Forelimb muscle (tissue), 1 donor: ENCODE results near the gene KSR2. TPM values are rescaled to one million over a fixed set of nuclear protein-coding genes. Genes with fewer than 3 reads are reported as not detected.

Experiments
- DNase-seq: peaks from one replicate; pipeline ENCODE4 v3.0.0-alpha.2; 2013; ENCODE audit warnings: low read depth
- polyA plus RNA-seq: library from polyadenylated mRNA; unstranded; fragments of 120-200 nt; gene quantifications from one replicate; pipeline ENCODE4 v1.2.1, GENCODE V29; 2013; ENCODE audit not compliant: insufficient read length

KSR2 gene
- polyA plus RNA-seq, 1 donor, result not detected

DNA sequence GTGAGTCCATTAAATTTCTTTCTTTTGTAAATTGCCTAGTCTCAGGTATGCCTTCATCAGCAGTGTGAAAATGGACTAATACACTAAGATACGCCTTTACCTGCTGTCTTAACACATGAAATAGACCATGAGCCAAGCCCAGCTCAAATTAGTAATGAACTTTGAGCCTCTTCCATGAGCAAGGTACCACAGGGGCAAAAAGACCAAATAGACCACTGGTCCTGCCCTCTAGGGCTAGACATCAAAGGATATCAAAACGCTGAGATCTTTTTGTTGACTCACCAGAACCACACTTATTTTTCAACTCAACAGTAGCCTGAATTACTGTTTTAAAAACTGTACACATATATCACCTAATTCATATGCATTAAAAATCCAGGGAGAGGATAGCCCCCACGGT, 469.9 kb downstream of the KSR2 start:
- no peak for DNase-seq

DNA sequence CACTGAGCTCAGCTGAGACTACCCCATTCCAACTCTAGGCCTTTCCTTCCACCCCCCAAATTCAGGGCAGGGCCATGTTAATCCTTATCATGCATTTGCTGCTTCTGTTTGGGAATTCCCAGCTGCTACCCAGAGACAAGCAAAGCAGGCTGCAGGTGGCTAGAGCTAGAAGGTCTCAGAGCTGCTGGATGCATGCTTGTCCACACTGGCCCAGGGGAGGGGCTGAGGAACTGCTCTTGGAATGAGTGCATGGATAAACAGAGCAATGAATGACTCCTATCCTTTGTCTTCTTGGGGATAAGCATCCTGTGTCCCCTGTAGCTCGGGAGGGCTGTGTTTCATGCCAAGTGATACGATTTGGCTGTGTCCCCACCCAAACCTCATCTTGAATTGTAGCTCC, 470.5 kb downstream of the KSR2 start:
- DNase-seq, result no peak

DNA sequence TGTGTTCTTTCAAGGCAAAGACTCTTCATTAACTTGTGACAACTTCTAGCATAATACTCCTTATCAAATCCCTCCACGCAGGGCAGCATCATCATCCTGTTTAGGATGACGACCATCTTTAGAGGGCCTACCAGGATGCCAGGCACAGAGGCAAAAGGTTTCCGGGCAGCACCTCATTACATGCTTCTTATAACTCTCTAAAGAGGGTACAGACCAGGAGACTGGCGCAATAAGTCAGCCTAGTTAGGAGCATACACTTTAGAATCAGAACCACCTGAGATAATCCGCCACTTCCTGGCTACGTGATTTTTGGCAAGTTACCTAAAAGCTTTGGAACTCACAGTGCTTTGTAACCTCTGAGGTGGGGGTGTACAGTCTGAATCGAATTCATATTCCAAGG, 471.4 kb downstream of the KSR2 start:
- DNase-seq, result no peak

DNA sequence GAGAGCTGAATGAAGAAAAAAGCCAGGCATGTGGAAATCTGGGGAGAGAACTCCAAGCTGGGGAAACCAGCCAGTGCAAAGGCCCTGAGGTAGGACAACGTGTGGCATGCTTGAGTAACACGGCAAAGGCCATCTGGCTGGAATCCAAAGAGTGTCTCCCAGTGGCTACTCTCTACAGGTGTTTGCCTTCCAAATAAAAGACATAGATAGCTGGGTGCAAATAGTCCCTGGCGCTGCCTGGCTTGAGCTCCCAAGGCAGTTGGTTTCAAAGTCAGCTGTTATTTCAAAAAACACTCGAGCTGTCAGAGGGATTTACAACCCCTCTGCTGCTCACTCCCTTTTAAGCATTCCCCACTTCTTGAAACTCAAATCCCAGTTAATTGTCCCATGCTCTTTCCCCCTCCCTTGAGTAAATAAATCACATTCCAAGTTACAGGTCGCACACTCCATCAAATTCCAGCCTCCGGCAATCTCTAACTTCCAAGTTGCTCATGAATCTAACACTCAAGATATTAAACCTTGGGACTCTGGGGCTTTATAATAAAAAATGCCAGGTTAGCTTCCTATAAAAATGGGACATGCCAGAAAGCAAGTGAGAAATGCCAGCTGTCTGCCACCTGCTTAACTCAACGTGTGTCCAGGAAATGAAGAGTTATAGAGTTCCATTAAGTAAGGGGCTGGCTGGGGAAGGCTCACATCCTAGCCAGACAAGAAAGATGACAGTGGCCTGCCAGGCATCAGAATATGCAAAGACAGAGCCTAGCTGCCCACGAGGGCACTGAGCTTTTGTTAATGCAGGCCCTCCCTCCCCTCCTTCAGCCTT, 473.7 kb downstream of the KSR2 start:
- no peak for DNase-seq

DNA sequence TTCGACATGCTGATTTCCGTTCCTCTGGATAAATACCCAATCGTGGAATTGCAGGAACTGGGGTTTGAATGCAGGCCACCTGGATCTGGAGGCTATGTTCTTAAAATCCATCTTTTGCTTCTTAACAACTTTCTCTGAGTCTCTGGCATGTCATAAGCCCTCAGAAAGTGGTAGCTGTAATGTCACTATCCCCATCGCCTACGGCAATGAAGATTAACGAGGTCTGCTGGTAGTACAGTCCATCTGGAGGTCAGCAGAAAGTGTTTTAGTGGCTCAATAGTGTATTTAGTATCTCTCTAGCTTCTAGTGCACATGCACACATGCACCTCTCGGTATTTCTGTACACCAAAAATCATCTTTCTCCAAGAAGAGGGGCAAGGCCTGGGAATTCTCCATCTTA, 477.1 kb downstream of the KSR2 start:
- no peak for DNase-seq

DNA sequence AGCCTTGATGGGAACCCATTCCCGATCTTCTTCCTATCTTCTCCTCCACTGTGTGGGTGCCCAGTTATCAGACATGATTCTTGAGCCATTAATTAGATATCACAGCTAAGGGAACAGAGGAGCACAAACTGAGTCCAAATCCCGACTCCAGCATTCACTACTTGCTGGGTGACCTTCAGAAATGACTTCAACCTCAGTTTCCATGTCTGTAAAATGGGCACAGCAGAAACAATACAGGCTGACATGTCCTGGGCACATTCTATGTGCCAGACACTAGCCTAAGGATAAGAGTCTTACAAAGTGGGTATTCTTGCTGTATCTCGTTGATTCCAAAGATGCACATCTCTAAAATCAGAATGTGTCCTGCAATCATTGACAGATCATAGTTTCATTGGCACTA, 478.7 kb downstream of the KSR2 start:
- no peak for DNase-seq

DNA sequence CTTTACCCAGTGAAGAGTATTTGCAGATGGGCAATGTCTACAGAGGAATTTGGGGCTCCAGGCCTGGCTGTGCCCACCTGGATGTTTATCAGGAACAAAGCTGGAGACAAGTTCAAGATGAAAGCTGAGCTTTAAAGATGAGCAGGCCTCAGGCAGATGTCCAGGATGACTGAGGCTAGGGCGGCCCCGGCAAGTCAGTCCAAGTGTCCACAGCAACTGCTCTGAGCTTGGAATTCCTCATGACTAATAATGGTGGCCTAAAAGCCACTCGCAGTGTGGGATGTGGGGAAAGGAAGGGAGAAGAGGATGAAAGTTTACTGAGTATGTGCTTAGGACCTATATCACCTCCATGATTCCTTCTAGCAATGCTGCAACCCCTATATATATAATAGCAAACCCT, 479.1 kb downstream of the KSR2 start:
- DNase-seq, result no peak

DNA sequence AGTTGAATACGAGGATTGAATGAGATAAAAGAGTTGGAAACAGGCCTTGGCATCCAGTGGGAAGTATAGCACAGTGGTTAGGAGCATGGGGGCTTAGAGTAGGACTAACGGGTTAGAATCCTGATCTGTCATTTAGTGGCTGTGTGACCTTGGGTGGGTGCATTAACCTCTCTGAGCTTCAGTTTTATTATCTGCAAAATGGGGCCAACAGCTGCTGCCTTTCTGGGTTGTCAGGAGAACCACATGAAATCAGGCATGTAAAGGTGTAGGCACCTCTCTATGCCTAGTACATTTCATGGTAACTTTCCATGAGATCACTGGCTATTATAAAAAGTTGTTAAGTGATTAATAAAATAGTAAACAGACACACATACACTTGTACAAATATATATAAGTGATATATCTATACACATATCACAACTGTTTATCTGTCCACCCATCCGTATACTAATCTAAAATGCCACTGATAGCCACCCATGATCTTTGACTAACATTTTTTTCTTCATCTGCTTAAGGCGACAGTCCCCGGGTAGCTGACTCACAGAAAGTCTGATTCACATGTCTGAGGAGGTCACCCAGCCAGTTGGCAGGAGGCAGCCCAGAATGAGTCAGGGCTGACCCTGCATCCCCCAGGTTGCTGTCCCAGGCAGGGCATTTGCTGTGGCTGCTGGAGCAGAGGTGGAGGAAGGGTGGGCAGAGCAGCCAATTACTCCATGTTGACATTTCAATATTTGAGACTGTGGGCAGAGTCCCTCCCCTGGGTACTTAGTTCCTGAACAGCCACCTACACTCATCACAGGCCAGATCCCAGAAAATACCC, 481.7 kb downstream of the KSR2 start:
- DNase-seq, result no peak

DNA sequence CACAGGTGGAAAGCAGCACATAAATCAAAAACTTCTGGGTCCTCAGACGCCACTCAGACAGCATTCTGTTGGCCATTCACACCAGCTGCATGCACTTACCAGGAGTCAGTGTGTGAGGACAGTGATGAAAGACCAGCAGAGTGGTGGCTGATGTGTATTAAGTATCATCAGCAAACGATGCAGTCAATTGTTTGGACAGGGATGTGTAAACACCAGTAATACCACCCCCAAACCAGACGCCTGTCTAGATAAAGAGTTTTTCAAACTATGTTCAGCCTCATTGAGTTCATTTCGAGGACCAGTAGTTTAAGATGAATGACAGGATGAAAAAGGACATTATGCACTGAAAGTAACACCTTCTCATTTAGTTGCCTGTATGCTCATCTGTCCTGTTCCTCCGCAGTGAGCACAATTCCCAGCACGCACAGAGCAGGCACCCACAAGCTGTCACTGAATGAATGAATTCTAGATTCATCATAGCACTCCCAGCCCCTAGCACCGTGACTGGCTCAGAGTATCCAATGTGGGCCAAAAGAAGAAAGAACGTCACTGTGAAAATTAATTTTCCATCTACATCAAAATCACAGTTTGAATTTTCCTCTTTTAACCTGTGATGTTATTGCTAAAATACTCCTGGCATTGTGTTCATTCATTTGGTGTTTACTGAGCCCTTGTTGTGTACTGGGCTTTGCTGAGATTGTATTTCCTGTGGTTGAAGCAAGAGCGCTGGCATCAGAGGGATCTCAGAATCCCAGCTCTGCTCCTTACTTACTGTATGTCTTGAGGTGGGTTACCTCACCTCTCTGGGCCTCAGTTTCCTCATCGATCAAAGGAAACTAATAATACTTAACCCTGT, 482.6 kb downstream of the KSR2 start:
- DNase-seq, result no peak

DNA sequence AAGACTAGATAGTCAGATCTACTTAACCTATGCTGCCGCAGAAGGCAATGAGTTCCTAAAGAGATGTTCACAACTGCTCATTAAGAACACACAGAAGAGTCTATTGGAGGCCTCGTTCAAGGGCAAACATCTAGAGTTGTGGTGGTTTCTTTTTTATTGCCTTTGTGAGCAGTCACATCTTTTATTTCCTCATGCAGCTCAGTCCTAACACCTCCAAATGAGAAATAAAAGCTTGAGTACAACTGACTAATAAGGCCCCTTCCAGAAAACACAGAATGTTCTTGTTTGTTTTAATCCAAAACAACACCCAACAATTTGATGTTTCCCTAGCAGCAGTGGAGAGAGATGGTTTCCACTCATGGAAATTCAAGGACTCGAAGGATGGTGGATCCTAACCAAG, 483.9 kb downstream of the KSR2 start:
- DNase-seq, result no peak

DNA sequence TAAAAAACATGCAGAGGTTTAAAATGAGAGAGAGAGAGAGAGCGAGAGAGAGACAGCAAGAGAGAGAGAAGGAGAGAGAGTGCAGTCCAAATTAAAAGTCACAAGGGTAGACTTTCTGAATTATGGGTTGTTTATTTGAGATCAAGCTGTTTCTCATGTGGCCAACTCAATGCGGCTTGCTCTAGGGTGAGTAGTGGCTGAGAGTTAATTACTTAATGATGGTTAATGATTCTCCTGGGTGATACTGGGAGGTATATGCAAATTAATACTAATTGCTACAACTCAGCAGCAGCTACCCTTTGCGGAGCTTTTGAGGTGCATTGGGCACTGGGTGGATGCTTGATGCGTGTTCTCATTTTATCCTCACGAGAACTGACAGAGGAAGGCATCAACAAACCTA, 485.3 kb downstream of the KSR2 start:
- no peak for DNase-seq

DNA sequence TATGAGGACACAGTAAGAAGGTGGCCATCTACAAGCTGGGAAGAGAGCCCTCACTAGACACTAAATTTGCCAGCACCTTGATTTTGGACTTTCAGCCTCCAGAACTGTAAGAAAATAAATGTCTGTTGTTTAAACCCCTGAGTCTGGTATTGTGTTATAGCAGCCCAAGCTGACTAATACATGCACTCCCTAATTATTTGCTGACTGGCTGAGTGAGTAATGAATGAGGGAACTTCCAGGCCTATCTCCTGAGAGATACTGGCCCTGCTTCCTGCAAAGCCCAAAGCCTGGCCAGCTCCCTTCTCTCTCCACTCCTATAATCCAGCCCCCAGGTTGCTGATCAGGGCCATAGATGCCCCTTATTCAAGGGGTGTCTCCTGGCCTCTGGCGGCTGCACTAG, 487.3 kb downstream of the KSR2 start:
- DNase-seq, result no peak

DNA sequence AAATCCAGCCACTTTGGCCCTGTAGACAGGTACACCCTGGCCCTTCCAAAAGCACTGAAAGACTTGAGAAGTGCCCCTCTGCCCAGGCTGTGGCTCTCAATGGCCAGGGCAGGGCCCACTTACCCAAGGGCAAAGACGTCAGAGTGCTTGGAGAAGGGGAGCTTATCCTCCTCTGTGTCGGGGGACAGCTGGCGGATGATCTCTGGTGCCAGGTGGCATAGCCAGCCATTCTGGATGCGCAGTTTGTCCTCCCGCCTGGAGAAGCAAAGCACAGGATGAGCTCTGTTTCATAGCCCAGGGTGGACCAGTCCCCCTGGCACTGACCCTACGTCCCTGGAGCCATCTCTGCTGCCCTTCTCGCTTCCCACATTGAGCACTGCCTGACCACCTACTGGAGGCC, 492.4 kb downstream of the KSR2 start:
- no peak for DNase-seq

DNA sequence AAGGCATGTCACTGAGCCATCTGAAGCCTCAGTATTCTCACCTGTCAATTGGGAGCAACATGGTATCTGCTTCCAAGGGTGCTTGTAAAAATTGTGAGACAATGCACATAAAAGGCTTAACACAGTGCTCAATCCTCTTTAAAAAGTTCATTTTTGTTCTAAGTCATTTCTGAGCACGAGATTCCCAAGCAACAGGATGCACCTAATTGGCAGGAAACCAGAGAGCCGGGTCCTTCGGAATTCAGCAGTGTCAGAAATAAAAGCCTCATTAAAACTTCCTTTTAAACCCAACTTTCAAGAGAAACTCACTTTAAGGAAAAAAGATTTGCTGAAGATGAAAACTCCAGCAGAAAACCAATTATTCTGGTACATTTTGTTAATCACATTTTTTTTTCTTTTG, 494.9 kb downstream of the KSR2 start:
- DNase-seq, result no peak

DNA sequence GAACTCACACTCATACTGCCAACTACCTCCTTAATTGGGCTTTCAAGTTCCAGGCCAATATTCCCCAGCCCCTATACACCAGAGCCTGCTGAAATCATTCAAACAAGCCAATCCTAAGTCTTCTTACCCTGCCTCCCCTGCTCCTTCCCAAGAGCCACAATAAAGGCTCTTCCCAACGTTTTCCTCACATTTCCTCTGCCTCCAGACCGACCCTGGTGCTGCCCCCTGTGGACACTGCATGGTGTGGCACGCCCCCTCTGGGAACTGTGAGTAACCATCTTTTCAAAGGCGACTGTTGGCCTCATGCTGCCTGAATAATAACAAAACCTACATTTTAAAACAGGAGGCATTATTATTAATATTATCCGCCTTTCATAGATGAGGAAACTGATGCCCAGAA, 495.8 kb downstream of the KSR2 start:
- no peak for DNase-seq

DNA sequence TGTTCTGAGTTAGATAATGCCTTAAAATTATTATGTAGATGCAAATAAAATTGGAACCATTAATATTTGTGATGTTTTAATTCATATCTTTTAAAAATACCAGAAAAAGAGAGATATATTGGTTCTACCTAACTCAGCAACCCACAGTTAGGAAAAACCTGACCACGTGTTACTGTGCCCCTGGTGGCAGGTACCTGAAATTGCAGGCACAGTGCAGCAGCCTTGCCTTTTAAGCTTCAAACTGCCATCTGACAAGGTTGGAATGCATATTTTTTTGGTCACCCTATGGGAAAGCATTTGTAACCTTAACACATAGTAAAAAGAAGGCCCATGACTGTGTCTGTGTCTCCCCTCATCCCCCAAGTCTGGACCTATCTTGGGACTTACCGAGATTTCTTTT, 498.0 kb downstream of the KSR2 start:
- no peak for DNase-seq

DNA sequence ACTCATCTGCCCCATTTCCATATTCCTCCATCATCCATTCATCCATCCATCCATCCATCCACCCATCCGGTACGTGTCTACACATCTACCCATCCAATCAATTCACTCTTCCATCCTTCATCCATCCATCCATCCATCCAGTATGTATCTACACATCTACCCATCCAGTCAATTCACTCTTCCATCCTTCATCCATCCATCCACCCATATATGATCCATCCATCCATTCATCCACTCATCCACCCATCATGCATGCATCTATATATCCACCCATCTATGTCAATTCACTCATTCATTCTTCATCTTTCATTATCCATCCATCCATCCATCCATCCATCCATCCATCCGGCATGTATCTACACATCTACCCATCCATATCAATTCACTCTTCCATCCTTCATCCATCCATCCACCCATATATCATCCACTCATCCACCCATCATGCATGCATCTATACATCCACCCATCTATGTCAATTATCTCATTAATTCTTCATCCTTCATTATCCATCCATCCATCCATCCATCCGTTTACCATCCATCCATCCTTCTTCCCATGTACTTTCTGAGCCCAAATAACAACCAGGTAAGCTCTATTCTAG, 498.8 kb downstream of the KSR2 start:
- no peak for DNase-seq

DNA sequence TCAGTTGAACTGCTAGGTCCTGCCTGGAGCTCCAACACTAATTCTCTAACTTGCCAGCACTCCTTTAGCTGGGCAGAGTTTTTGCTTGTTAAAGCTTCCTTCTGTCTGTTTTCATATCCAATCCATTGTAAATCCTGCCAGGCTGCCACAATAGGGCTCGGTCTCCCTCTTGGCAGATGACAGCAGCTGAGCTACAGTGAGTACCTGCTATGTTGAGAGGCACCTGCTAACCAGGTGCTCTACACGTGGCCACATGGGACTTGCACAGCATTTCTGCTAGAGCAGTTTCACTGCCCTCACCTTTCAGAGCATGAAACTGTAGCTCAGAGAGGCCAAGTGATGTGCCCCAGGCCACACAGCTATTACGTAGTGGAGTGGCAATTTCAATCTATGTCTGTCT, 500.8 kb downstream of the KSR2 start:
- no peak for DNase-seq

DNA sequence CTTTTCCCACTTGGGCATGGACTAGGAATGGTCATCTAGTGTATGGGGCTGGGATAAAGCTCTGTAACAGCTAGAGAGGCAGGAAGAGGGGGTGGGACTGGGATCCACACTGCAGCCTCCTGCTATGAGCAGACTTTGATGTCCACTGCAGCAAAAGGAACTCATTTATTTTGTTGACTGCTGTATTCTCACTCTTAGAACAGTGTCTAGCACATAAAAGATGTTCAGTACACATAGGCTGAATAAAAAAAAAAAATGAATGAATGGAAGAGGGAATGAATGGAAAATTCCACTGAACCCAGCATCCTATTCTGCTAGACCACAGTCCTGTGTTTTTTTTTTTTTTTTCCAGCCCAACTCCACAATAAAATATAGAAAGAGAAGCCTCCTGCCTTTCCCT, 501.2 kb downstream of the KSR2 start:
- no peak for DNase-seq

DNA sequence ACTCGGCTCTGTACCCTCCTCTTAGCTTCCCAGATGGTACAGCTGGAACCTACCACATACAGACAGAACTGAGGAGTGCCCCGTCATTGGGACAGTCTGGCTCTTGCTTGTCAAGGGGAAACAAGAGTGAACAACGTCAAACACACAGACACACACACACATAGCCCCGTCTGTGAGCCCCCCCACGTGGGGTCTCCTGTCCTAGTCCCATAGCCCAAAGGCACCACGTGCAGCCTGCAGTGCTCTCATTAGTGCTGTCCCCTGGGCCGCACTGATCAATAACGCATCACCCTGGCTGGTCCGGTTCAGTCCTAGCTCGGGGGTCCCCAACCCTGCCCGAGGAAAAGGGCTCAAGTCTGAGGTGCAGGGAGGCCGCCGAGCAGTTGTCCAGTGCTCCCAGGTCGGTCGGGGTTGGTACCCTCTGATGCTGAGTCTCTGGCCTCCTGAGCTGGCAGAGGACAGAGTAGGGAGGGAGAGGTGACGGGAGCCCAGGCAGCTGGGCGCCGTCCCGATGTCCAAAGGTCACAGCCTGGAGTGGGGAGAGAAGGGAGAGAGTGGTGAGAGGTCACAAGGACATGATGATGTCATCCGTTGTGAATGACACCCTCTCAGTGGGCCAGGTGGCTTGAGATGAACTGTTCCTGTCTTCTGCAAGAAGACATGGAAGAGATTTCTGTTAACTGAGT, 502.0 kb downstream of the KSR2 start:
- DNase-seq, result no peak

DNA sequence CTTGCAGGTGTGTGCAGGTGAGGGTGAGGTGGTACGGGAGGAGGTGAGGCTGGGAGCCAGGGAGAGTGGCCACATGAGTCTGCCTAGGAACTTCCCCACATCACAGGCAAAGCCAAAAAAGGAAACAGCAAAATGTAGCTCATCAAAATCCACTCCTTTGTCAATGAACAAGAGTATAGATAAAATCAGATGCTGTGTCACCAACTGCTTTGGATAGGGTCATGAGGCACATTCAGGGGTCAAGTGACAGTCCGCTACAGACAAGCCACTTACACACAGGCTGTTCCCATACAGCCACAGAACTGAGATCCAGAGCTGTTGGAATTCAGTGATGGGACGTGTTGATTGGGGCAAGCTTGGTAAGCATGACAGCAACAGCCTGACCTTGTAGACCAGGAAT, 507.1 kb downstream of the KSR2 start:
- no peak for DNase-seq
